Vagina (tissue), 2 donors: Measurements from ENCODE around the gene VSIG4. TPM values are rescaled to one million over a fixed set of nuclear protein-coding genes. Genes with fewer than 3 reads are reported as not detected.

Source experiments
- DNase-seq, 2 donors: peaks; one replicate each; pipeline ENCODE4 v3.0.0-alpha.2; 2017; ENCODE audit errors: extremely low spot score in 2 of 2
- H3K27ac ChIP-seq: fragments of 200-600 bp; sonication (generic); one replicate; pipeline ENCODE4 v1.5.1; 2019
- H3K27me3 ChIP-seq: fragments of 200-600 bp; sonication (generic); one replicate; pipeline ENCODE4 v1.5.1; 2019
- H3K36me3 ChIP-seq, 2 donors: fragments of 200-600 bp; sonication (generic); one replicate each; pipeline ENCODE4 v1.5.1; 2017 to 2019
- H3K4me1 ChIP-seq: fragments of 200-600 bp; sonication (generic); one replicate; pipeline ENCODE4 v1.5.1; 2019
- H3K4me3 ChIP-seq, 2 donors: fragments of 200-600 bp; sonication (generic); 1 replicate in 1 of 2; 2 replicates in 1 of 2; pipeline ENCODE4 v1.5.1; 2016 to 2019
- H3K9me3 ChIP-seq: fragments of 200-600 bp; sonication (generic); one replicate; pipeline ENCODE4 v1.5.1; 2019
- CTCF ChIP-seq, 3 experiments: fragments of 450-650 bp in 2 of 3; fragments of 200-600 bp in 1 of 3; sonication (generic) in 1 of 3; IDR thresholded peaks; one replicate each; pipeline ENCODE4 v1.5.1; 2017 to 2019; ENCODE audit warnings: antibody characterized with exemption in 3 of 3, mild to moderate bottlenecking in 2 of 3, moderate library complexity in 2 of 3
- POLR2A ChIP-seq, 2 donors: fragments of 450-650 bp; IDR thresholded peaks; one replicate each; pipeline ENCODE4 v1.6.1; 2017; ENCODE audit warnings: antibody characterized with exemption in 2 of 2, mild to moderate bottlenecking in 2 of 2, moderate library complexity in 2 of 2
- POLR2AphosphoS5 ChIP-seq, 2 donors: sonication (generic); formaldehyde crosslinking; IDR thresholded peaks; one replicate each; pipeline ENCODE4 v1.9.0; 2017; ENCODE audit warnings: antibody characterized with exemption in 2 of 2, mild to moderate bottlenecking in 2 of 2, low read depth in 1 of 2; ENCODE audit not compliant: insufficient read depth in 1 of 2
- intact Hi-C: fragments of 100-400 bp; cut with DNase I; formaldehyde crosslinking; loops from one replicate; pipeline ENCODE4 v1.15.1; 2023
- total RNA-seq: library from RNA; depleted of rRNA; stranded (reverse); fragments of >200 nt; gene quantifications from one replicate; pipeline ENCODE4 v1.2.3, GENCODE V29; 2016

VSIG4 gene
- total RNA-seq, 1 donor from 2014 or later = 57.0 TPM

- no peak overlapping the region for H3K27ac ChIP-seq
- TF ChIP-seq CTCF (IDR thresholded peaks at IDR 0.05) (no peak), POLR2AphosphoS5 (IDR thresholded peaks at IDR 0.05; ENCODE audit: insufficient read depth in 1 of 2, low read depth in 1 of 2) (no peak), POLR2A (IDR thresholded peaks at IDR 0.05) (no peak)
- intact Hi-C loops = no loop called here
- DNase-seq = no peak
- no peaks in the 10 kb centered on the region for H3K27me3 ChIP-seq
- no peaks in the 10 kb centered on the region for H3K36me3 ChIP-seq
- no peaks in the 10 kb centered on the region for H3K9me3 ChIP-seq
- H3K4me3 ChIP-seq = no peak overlapping the region
- no peaks in the 10 kb centered on the region for H3K4me1 ChIP-seq
These were observed 15.3 kb downstream of the VSIG4 start for GRCh38 chrX:66024570-66024969.

GRCh38 chrX:66024092-66024467, 15.8 kb downstream of the VSIG4 start:
- intact Hi-C loops = no loop called here
- no peaks in the 10 kb centered on the region for H3K9me3 ChIP-seq
- H3K4me1 ChIP-seq = no peaks in the 10 kb centered on the region
- no peak for DNase-seq
- no peaks in the 10 kb centered on the region for H3K27me3 ChIP-seq
- H3K4me3 ChIP-seq = no peak overlapping the region
- H3K27ac ChIP-seq = no peak overlapping the region
- TF ChIP-seq POLR2AphosphoS5 (IDR thresholded peaks at IDR 0.05; ENCODE audit: insufficient read depth in 1 of 2, low read depth in 1 of 2) = no peak
- no peak for TF ChIP-seq POLR2A (IDR thresholded peaks at IDR 0.05)
- TF ChIP-seq CTCF (IDR thresholded peaks at IDR 0.05) = no peak
- H3K36me3 ChIP-seq = no peaks in the 10 kb centered on the region

GRCh38 chrX:66023385-66024091, 16.3 kb downstream of the VSIG4 start:
- no peaks in the 10 kb centered on the region for H3K9me3 ChIP-seq
- DNase-seq = no peak
- H3K27me3 ChIP-seq = no peaks in the 10 kb centered on the region
- no peak overlapping the region for H3K27ac ChIP-seq
- H3K36me3 ChIP-seq = no peaks in the 10 kb centered on the region
- TF ChIP-seq POLR2AphosphoS5 (IDR thresholded peaks at IDR 0.05; ENCODE audit: insufficient read depth in 1 of 2, low read depth in 1 of 2) (no peak), POLR2A (IDR thresholded peaks at IDR 0.05) (no peak)
- no peak overlapping the region for H3K4me3 ChIP-seq
- intact Hi-C loops = no loop called here
- no peaks in the 10 kb centered on the region for H3K4me1 ChIP-seq

GRCh38 chrX:66022632-66023384, 17.1 kb downstream of the VSIG4 start:
- no peaks in the 10 kb centered on the region for H3K9me3 ChIP-seq

More at GRCh38 chrX:66022632-66023384, 17.1 kb downstream of the VSIG4 start:
- H3K4me1 ChIP-seq = no peaks in the 10 kb centered on the region
- no peak for DNase-seq
- H3K4me3 ChIP-seq = no peak overlapping the region
- H3K27me3 ChIP-seq = no peaks in the 10 kb centered on the region
- intact Hi-C loops = no loop called here
- no peaks in the 10 kb centered on the region for H3K36me3 ChIP-seq
- TF ChIP-seq POLR2AphosphoS5 (IDR thresholded peaks at IDR 0.05; ENCODE audit: insufficient read depth in 1 of 2, low read depth in 1 of 2) (no peak), CTCF (IDR thresholded peaks at IDR 0.05) (no peak), POLR2A (IDR thresholded peaks at IDR 0.05) (no peak)
- H3K27ac ChIP-seq = no peak overlapping the region
